Kidney epithelial cell (primary cell): Measurements from ENCODE around the gene SLC16A6. TPM values are rescaled to one million over a fixed set of nuclear protein-coding genes. Genes with fewer than 3 reads are reported as not detected.

Source experiments
- DNase-seq: peaks from one replicate; pipeline ENCODE4 v3.0.0-alpha.2; 2010; ENCODE audit warnings: low read depth
- H3K27me3 ChIP-seq: 2 replicates; pipeline ENCODE4 v1.6.0; 2011; ENCODE audit warnings: low read length; ENCODE audit not compliant: control insufficient read depth, insufficient read depth
- H3K36me3 ChIP-seq: 2 replicates; pipeline ENCODE4 v1.5.1; 2011; ENCODE audit warnings: low read length; ENCODE audit not compliant: control insufficient read depth, insufficient read depth
- H3K4me3 ChIP-seq: 2 replicates; pipeline ENCODE4 v1.5.1; 2011; ENCODE audit warnings: low read depth, mild to moderate bottlenecking, control low read depth, low read length
- CTCF ChIP-seq: IDR thresholded peaks from 2 replicates; pipeline ENCODE4 v1.5.1; 2011; ENCODE audit warnings: mild to moderate bottlenecking, moderate library complexity, low read length, control low read depth, inconsistent platforms; ENCODE audit not compliant: insufficient read depth, poor library complexity, severe bottlenecking
- total RNA-seq: library from RNA; depleted of rRNA; stranded (reverse); fragments of >200 nt; gene quantifications from 2 replicates; pipeline ENCODE4 v1.2.3, GENCODE V29; 2015

The SLC16A6 gene
- total RNA-seq, 1 donor from 2014 or later = 0.38 TPM

- Histone ChIP-seq H3K36me3 (no peaks in the 10 kb centered on the region), H3K27me3 (no peaks in the 10 kb centered on the region), H3K4me3 (no peak overlapping the region)
- no peak for DNase-seq
- TF ChIP-seq CTCF = no peak
These were observed 30.1 kb upstream of the SLC16A6 start for GRCh38 chr17:68320943-68321555.

GRCh38 chr17:68320311-68320865, 29.5 kb upstream of the SLC16A6 start:
- TF ChIP-seq CTCF = no peak
- Histone ChIP-seq H3K36me3 (no peaks in the 10 kb centered on the region), H3K27me3 (no peaks in the 10 kb centered on the region), H3K4me3 (no peak overlapping the region)
- no peak for DNase-seq

- no peak overlapping the region for H3K4me3 ChIP-seq
- H3K36me3 ChIP-seq = no peaks in the 10 kb centered on the region
- no peaks in the 10 kb centered on the region for H3K27me3 ChIP-seq
- TF ChIP-seq CTCF = no peak
- no peak for DNase-seq
These were observed 28.7 kb upstream of the SLC16A6 start for GRCh38 chr17:68319410-68320162.

- TF ChIP-seq CTCF = no peak
These were observed 27.4 kb upstream of the SLC16A6 start for GRCh38 chr17:68318103-68318991.

GRCh38 chr17:68317458-68317857, 26.5 kb upstream of the SLC16A6 start:
- Histone ChIP-seq H3K4me3 (no peak overlapping the region), H3K36me3 (no peaks in the 10 kb centered on the region), H3K27me3 (no peaks in the 10 kb centered on the region)
- TF ChIP-seq CTCF = no peak
- DNase-seq = no peak

More at GRCh38 chr17:68318103-68318991, 27.4 kb upstream of the SLC16A6 start:
- DNase-seq = no peak
- H3K27me3 ChIP-seq = no peaks in the 10 kb centered on the region
- H3K4me3 ChIP-seq = no peak overlapping the region
- no peaks in the 10 kb centered on the region for H3K36me3 ChIP-seq
